Transverse colon (tissue), 4 donors: ENCODE results near the gene MCM3AP. TPM values are rescaled to one million over a fixed set of nuclear protein-coding genes. Genes with fewer than 3 reads are reported as not detected.

ENCODE experiments used
- DNase-seq: peaks from one replicate; pipeline ENCODE4 v3.0.0-alpha.2; 2019
- H3K27ac ChIP-seq, 4 donors: fragments of 200-600 bp; sonication (generic); 2 replicates each; pipeline ENCODE4 v1.5.1; 2016 to 2018; ENCODE audit warnings: inconsistent platforms in 4 of 4
- H3K27me3 ChIP-seq: fragments of 200-600 bp; sonication (generic); 2 replicates; pipeline ENCODE4 v1.5.1; 2017; ENCODE audit warnings: inconsistent platforms
- H3K36me3 ChIP-seq, 4 donors: fragments of 200-600 bp; sonication (generic); 2 replicates each; pipeline ENCODE4 v1.5.1; 2017 to 2019; ENCODE audit warnings: inconsistent platforms in 4 of 4
- H3K4me1 ChIP-seq, 4 donors: fragments of 200-600 bp; sonication (generic); 2 replicates each; pipeline ENCODE4 v1.5.1; 2017 to 2020; ENCODE audit warnings: inconsistent platforms in 4 of 4
- H3K4me3 ChIP-seq, 4 donors: fragments of 200-600 bp; sonication (generic); 1 replicate in 1 of 4; 2 replicates in 3 of 4; pipeline versions ENCODE4 v1.5.1 to v1.6.1; 2017 to 2019; ENCODE audit warnings: inconsistent platforms in 4 of 4
- H3K9me3 ChIP-seq, 2 donors: fragments of 200-600 bp; sonication (generic); 2 replicates each; pipeline ENCODE4 v1.5.1; 2017 to 2019; ENCODE audit warnings: inconsistent platforms in 2 of 2
- EP300 ChIP-seq: sonication (generic); formaldehyde crosslinking; IDR thresholded peaks from one replicate; pipeline ENCODE4 v1.6.1; 2017; ENCODE audit warnings: antibody characterized with exemption, low read depth
- POLR2A ChIP-seq: fragments of 450-650 bp; IDR thresholded peaks from one replicate; pipeline ENCODE4 v1.6.1; 2016; ENCODE audit warnings: antibody characterized with exemption, mild to moderate bottlenecking, moderate library complexity
- POLR2AphosphoS5 ChIP-seq, 3 donors: sonication (generic); formaldehyde crosslinking; IDR thresholded peaks; one replicate each; pipeline ENCODE4 v1.6.1; 2016; ENCODE audit warnings: antibody characterized with exemption in 3 of 3
- whole genome bisulfite sequencing, 2 donors: methylation state at CpG; one replicate each; pipeline ENCODE4 v1.1.5; 2018; ENCODE audit warnings: low coverage in 1 of 2; 5-methylcytosine and 5-hydroxymethylcytosine counted together
- in situ Hi-C, 4 donors: fragments of 200-750 bp; cut with MboI; loops; one replicate each; pipeline versions ENCODE4 v1.15.0 to v1.15.1; 2017; ENCODE audit warnings: low sequenced_read_pairs in 3 of 4, low pct_ligation_motif_present in 1 of 4, low pct_unique_long_range_greater_than_20kb in 1 of 4
- intact Hi-C: fragments of 100-400 bp; cut with DNase I; formaldehyde crosslinking; loops from one replicate; pipeline ENCODE4 v1.15.1; 2023; ENCODE audit warnings: low total_unique reads
- total RNA-seq, 4 donors: library from RNA; depleted of rRNA; stranded (reverse); fragments of >200 nt; gene quantifications; one replicate each; pipeline ENCODE4 v1.1.0, GENCODE V29; 2016
- TF ChIP-seq, protein P1 (sequence below), 5 experiments: fragments of 200-600 bp in 3 of 5; fragments of 450-650 bp in 2 of 5; sonication (generic) in 3 of 5; IDR thresholded peaks; 1 replicate in 2 of 5; 2 replicates in 3 of 5; pipeline ENCODE4 v1.5.1; 2016 to 2017; ENCODE audit warnings: antibody characterized with exemption in 5 of 5, inconsistent platforms in 3 of 5, mild to moderate bottlenecking in 2 of 5, moderate library complexity in 1 of 5

The MCM3AP gene
- total RNA-seq, 4 donors from 2014 or later: 87.4 to 348 (median 108) TPM

DNA sequence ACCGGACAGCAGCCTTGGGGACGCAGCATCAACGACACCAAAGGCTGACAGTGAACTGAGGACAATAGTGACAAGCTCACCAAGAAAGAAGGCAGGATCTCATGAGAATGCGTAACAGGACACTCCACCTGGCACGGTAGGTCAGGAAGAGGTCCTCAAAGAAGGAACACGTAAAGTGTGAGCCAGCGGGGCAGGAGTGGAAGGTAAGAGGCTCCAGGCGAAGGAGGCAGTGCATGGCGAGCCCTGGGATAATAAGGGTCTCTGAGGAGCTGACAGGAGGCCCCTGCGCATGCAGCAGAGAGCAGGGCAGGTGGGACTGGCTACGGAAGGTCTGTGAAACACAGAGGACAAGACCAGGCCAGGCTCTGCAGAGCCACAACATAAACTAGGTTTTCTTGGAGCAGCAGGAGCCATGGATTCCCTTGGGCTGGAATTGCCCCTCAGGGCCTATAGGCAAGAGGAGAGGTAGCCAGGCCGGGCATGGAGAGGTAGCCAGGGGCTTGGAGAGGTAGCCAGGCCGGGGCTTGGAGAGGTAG lies 65.1 kb downstream of the MCM3AP start:
- Histone ChIP-seq H3K36me3 (peaks cover 0 to 6% (median 0%) of the 10 kb centered on the region in 4 donors), H3K4me1 (no peaks in the 10 kb centered on the region), H3K9me3 (no peaks in the 10 kb centered on the region), H3K27ac (no peak overlapping the region), H3K4me3 (no peak overlapping the region), H3K27me3 (no peaks in the 10 kb centered on the region)
- in situ Hi-C loops (no loop called here), intact Hi-C loops (no loop called here)
- no peak for DNase-seq
- WGBS, 2 donors: 95 to 97% methylated on average over 8 to 13 of the region's 13 CpGs
- TF ChIP-seq, protein P1, sequence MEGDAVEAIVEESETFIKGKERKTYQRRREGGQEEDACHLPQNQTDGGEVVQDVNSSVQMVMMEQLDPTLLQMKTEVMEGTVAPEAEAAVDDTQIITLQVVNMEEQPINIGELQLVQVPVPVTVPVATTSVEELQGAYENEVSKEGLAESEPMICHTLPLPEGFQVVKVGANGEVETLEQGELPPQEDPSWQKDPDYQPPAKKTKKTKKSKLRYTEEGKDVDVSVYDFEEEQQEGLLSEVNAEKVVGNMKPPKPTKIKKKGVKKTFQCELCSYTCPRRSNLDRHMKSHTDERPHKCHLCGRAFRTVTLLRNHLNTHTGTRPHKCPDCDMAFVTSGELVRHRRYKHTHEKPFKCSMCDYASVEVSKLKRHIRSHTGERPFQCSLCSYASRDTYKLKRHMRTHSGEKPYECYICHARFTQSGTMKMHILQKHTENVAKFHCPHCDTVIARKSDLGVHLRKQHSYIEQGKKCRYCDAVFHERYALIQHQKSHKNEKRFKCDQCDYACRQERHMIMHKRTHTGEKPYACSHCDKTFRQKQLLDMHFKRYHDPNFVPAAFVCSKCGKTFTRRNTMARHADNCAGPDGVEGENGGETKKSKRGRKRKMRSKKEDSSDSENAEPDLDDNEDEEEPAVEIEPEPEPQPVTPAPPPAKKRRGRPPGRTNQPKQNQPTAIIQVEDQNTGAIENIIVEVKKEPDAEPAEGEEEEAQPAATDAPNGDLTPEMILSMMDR (IDR thresholded peaks at IDR 0.05): no peak

DNA sequence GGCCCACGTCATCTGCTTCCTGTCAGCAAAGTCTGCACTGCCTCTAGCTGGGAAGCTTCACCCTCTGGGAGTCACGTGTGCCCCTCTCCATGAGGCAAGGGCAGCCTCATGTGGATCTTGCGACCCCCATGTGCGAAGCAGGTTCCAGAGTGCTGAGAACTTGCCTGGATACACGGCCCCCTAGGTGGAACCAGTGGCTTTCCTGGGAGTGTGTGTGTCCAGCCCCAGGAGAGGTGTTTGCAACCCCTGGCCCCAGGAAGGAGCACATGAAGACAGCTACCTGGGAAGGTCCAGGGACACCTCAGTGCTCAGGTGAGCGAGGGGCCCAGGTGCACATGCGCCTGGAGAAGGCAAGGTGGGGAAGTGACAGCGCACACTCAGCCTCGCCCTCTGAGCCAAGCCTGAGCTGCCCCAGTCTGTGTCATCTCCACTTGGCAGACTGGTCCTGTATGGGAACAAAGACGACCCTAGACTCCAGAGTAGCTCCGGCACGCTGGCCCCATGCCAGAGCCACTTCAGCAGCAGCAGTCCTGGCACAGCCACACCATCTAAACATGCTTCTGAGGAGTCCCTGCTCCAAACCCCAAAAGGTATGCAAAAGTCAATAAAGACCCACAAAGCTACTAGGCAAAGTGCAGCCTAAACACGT lies 65.7 kb downstream of the MCM3AP start:
- in situ Hi-C loops: no loop called here
- intact Hi-C loops: no loop called here
- Histone ChIP-seq H3K9me3 (no peaks in the 10 kb centered on the region), H3K4me1 (no peaks in the 10 kb centered on the region), H3K27ac (no peak overlapping the region), H3K27me3 (no peaks in the 10 kb centered on the region), H3K36me3 (peaks cover 0 to 6% (median 0%) of the 10 kb centered on the region in 4 donors), H3K4me3 (no peak overlapping the region)
- 75% methylated on average over 9 of the region's 13 CpGs; no CpG with 5 or more reads in 1 of the 2 donors for WGBS, 2 donors
- TF ChIP-seq, protein P1 (IDR thresholded peaks at IDR 0.05): no peak
- TF ChIP-seq POLR2A: no peak
- TF ChIP-seq EP300: no peak
- TF ChIP-seq POLR2AphosphoS5 (IDR thresholded peaks at IDR 0.05): no peak
- no peak for DNase-seq

DNA sequence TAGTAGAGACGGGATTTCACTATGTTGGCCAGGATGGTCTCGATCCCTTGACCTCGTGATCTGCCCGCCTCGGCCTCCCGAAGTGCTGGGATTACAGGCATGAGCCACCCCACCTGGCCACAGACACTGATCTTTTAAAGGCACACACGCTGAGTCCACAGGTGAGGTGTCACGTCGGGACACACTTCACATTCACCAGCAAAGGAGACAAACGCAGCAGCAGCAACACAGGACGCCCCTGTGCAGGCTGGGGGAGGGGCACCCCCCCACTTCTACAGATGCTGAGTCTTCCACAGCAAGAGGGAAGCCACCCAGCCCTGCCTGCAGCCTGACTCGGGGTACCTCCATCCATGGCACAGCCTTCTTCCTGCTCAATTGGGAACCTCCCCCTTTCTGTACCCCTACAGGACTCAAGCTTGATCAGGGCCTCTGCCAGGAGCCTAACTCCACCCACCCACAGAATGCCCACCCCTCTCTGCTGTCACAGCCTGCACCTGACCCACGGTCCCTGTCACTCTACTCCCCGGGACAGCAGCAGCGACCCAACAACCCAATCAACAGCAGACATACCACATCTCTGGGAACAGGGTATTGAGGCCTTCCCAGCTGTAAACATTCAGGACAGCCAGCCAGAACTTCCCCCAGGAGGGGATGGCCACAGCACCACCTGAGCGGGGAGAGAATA lies 66.4 kb downstream of the MCM3AP start:
- TF ChIP-seq, protein P1 (IDR thresholded peaks at IDR 0.05): no peak
- TF ChIP-seq EP300: no peak
- TF ChIP-seq POLR2AphosphoS5 (IDR thresholded peaks at IDR 0.05): no peak
- in situ Hi-C loops: no loop called here
- no peak overlapping the region for H3K4me3 ChIP-seq
- no peak overlapping the region for H3K27ac ChIP-seq
- H3K4me1 ChIP-seq: no peaks in the 10 kb centered on the region
- no peaks in the 10 kb centered on the region for H3K27me3 ChIP-seq
- no peaks in the 10 kb centered on the region for H3K9me3 ChIP-seq
- DNase-seq: no peak
- intact Hi-C loops: no loop called here
- WGBS, 2 donors: 94% methylated on average over 15 of the region's 16 CpGs; no CpG with 5 or more reads in 1 of the 2 donors
- peaks cover 0 to 7% (median 0%) of the 10 kb centered on the region in 4 donors for H3K36me3 ChIP-seq

DNA sequence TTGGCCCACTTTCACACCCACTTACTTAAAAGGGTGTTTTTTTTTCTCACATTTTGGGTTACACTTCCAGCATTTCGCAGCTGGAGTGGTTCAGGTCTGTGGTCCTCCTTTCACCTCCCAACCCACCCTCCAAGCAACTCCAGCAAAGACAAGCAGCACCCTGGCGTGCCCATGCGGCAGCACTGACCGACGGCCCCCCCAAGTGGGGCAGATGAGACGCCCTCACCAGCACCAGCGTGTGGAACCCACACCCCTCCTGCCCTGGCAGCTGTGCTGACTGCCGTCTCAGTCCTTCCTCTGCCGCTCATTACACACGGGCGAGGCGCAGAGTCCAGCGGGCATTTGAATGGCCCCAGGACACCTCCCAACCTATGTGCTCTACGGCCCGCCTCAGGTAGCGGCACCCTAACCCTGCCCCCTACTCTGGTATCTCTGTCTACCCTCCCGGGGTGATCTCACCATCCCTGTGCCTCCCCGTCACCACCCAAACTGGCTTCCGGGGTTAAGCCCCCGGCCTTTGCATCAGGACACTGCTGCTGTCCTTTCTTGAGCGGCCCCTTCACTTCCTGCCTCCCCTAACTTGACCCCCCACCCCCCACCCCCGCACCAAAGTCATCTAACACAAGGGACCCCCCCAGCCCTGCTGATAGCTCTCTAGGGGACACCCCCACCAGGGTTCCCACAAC lies 67.8 kb downstream of the MCM3AP start:
- no peaks in the 10 kb centered on the region for H3K9me3 ChIP-seq
- no peaks in the 10 kb centered on the region for H3K27me3 ChIP-seq
- no peak for TF ChIP-seq POLR2A
- TF ChIP-seq, protein P1 (IDR thresholded peaks at IDR 0.05): no peak
- TF ChIP-seq POLR2AphosphoS5 (IDR thresholded peaks at IDR 0.05): no peak
- no peak for TF ChIP-seq EP300
- no peaks in the 10 kb centered on the region for H3K4me1 ChIP-seq
- DNase-seq: no peak
- 80 to 89% methylated on average over 2 to 22 of the region's 22 CpGs for WGBS, 2 donors
- H3K27ac ChIP-seq: no peak overlapping the region
- no peak overlapping the region for H3K4me3 ChIP-seq
- in situ Hi-C loops (no loop called here), intact Hi-C loops (no loop called here)
- H3K36me3 ChIP-seq: peaks cover 0 to 9% (median 0%) of the 10 kb centered on the region in 4 donors
